EL (cell line): ENCODE measurements around the gene LMO2.
"Not testable (repeated sequence)": the region's sequence is repeated elsewhere in the genome, so short reads cannot be mapped to it uniquely, and the experiment has no call there.

Experiments
- DNase-seq: peaks from one replicate; pipeline ENCODE4 v3.0.0-alpha.2; 2016

LMO2 gene

GRCh38 chr11:33860926-33861325, 30.9 kb downstream of the LMO2 start:
- no peak for DNase-seq

- DNase-seq = no peak
Observed at GRCh38 chr11:33859306-33859705, 32.6 kb downstream of the LMO2 start.

- DNase-seq = peak; percentile 58
Observed at GRCh38 chr11:33857933-33858371, 33.9 kb downstream of the LMO2 start.

GRCh38 chr11:33855500-33855899, 36.4 kb downstream of the LMO2 start:
- no peak for DNase-seq

GRCh38 chr11:33848717-33849390, 43.0 kb downstream of the LMO2 start:
- DNase-seq = no peak

GRCh38 chr11:33847251-33847650, 44.6 kb downstream of the LMO2 start:
- DNase-seq = no peak

- no peak for DNase-seq
Observed at GRCh38 chr11:33844236-33844635, 47.6 kb downstream of the LMO2 start.

- DNase-seq = no peak
Observed at GRCh38 chr11:33843018-33843417, 48.9 kb downstream of the LMO2 start.

- no peak for DNase-seq
Observed at GRCh38 chr11:33842236-33842915, 49.5 kb downstream of the LMO2 start.

- DNase-seq = not testable (repeated sequence)
Observed at GRCh38 chr11:33838234-33838633, 53.6 kb downstream of the LMO2 start.

GRCh38 chr11:33837334-33837733, 54.5 kb downstream of the LMO2 start:
- not testable (repeated sequence) for DNase-seq

GRCh38 chr11:33835143-33835878, 56.6 kb downstream of the LMO2 start:
- peak; percentile 78 for DNase-seq

- no peak for DNase-seq
Observed at GRCh38 chr11:33832676-33833075, 59.2 kb downstream of the LMO2 start.

- no peak for DNase-seq
Observed at GRCh38 chr11:33830903-33831648, 60.8 kb downstream of the LMO2 start.

- peak; percentile 77 for DNase-seq
Observed at GRCh38 chr11:33829430-33830141, 62.3 kb downstream of the LMO2 start.

GRCh38 chr11:33828604-33829429, 63.1 kb downstream of the LMO2 start:
- DNase-seq = no peak

GRCh38 chr11:33827206-33827605, 64.7 kb downstream of the LMO2 start:
- DNase-seq = no peak

- DNase-seq = no peak
Observed at GRCh38 chr11:33825854-33826560, 65.9 kb downstream of the LMO2 start.

- DNase-seq = not testable (repeated sequence)
Observed at GRCh38 chr11:33822981-33823380, 68.9 kb downstream of the LMO2 start.

GRCh38 chr11:33819278-33820035, 72.4 kb downstream of the LMO2 start:
- no peak for DNase-seq
